Activated T-helper 9 cell treated with anti-CD3 and anti-CD28 coated beads, Interleukin-2, amount 50 U/mL, for 16 hours (primary cell): ENCODE measurements around the gene NUP50.
A peak's percentile ranks its signal among the peaks of the same experiment; 100 is the strongest.

Experiments used
- DNase-seq: peaks from one replicate; pipeline ENCODE4 v3.0.0-alpha.2; 2020; ENCODE audit warnings: low read depth

The NUP50 gene

DNA sequence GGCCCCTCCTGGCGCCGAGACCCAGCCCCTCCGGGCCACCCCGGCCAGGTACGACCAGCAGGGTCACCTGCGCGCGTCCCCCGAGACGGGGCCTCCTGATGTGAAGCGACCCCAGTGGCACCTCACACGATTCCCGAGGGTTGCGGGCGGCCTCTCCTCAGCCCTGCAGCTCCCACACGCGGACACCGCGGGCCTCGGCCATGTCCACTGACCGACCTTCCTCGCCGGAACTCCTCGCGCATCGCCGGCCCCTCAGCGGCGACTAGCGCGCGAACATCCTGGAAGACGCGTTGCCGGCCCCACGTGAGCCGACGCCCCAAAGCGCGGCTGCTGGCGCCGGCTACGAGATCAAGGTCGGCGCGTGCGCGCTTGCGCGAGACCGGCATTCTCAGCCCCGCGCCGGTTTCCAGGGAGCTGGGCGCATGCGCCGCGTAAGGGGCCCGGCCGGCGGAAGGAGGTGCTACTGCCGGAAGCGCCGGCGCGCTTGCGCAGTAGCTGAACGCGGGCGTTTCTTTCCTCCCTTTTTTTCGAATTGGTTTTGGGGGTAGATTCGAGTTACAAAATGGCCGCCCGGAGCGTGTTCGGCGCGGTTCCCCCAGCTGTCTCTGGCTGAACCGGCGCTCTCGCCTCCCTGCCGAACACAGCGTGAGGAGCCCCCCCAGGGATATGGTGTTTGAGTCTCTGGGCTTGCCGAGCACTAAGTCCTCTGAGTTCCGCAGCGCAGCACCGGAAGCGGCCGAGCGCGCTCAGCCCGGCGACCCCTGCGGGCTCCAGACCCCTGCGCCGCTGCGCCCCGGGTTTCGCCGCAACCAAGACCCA is at the start of gene NUP50:
NUP50 (plus strand) TSS at position 475 of the 819 bp plus-strand sequence. CDS start 4,253 bp downstream, outside the sequence.
- peak; percentile 96 for DNase-seq

- no peak for DNase-seq
Measured at GRCh38 chr22:45120440-45120839, 43.3 kb upstream of the NUP50 start.

DNA sequence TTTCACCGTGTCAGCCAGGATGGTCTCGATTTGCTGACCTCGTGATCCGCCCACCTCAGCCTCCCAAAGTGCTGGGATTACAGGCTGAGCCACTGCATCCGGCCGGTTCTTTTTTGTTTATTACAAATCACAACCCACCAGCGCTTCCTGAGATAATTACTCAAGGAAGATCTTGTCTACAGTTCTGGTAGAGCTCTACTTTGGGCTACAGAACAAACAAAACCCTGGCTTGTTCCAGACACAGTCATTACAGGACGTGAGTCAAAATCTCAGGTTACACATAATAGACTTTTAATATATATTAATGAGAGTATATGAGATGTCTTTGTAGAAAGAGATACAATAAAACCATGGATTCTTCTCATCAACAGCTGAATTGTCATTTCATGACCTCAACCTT is 42.8 kb upstream of the NUP50 start:
- DNase-seq: no peak

DNA sequence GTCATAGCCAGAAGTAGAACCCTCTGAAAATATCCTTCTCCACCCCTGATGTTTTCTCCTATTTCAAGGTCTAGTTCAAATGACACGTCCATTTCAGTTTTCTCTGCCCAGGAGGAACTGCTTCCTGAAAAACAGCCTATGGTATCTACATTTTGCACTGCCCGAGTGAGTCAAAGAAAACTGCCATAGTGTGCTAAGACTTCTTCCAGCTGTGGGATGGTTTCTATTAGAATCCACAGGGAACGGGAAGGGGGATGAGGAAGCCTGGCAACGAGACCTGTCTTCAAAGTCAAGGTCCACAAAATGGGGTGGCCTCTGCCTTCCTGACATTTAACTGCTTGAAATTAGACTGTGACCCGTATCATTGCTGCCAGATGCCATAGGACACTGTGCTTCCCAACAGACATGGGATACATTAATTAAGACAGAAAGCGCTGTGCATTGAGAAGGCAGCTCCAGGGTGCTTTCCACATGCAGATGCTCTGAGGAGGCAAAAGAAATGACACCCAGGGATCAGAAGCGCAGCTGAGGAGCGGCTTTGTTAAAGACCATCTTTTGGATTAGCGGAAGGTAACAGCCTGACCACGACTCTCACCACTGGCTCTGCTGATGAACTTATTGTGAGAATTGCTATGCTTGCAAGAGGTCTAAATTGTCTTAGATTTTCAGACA is 39.4 kb upstream of the NUP50 start:
- DNase-seq: no peak

DNA sequence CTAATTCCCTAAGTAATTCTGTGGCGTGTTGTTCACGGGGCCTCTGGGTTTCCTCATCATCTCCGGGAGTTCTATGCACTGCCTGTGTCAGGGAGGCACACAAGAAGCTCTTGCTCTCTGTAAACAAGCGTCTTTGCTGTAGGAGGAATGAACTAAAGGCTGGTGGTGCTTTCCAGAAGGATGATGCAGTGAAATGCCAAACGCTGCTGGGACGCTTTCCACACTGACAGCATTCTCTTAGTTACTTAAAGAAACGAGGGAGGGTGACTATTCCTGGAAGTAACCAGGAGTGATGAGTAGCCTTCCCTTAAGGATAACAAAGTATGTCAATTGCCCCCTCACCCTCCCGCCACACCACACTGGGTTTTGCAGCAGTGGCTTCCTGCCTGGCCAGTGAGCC is 38.5 kb upstream of the NUP50 start:
- no peak for DNase-seq

- DNase-seq: no peak
Measured at GRCh38 chr22:45127866-45128265, 35.9 kb upstream of the NUP50 start.

GRCh38 chr22:45129703-45130524 is 33.8 kb upstream of the NUP50 start:
- no peak for DNase-seq

DNA sequence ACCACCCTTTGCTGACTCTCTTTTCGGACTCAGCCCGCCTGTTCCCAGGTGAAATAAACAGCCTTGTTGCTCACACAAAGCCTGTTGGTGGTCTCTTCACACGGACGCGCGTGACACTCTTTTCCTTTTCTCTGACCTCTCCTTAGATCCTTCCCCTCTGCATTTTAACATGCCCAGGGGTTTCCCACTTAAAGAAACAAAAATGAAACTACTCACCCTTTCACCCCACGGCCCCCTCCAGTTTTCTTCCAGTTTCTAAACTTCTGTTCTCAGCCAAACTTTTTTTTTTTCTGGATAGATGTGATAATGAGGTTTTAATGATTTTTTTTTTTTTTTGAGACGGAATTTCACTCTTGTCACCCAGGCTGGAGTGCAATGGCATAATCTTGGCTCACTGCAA is 32.8 kb upstream of the NUP50 start:
- DNase-seq: no peak

GRCh38 chr22:45131749-45132148 is 32.0 kb upstream of the NUP50 start:
- no peak for DNase-seq

GRCh38 chr22:45134313-45134712 is 29.4 kb upstream of the NUP50 start:
- DNase-seq: no peak

- no peak for DNase-seq
Measured at GRCh38 chr22:45136594-45136993, 27.1 kb upstream of the NUP50 start.

- DNase-seq: no peak
Measured at GRCh38 chr22:45139693-45140092, 24.0 kb upstream of the NUP50 start.

- no peak for DNase-seq
Measured at GRCh38 chr22:45142376-45142775, 21.3 kb upstream of the NUP50 start.

- no peak for DNase-seq
Measured at GRCh38 chr22:45144916-45145315, 18.8 kb upstream of the NUP50 start.

- DNase-seq: no peak
Measured at GRCh38 chr22:45149671-45150070, 14.1 kb upstream of the NUP50 start.

GRCh38 chr22:45150139-45150538 is 13.6 kb upstream of the NUP50 start:
- no peak for DNase-seq

DNA sequence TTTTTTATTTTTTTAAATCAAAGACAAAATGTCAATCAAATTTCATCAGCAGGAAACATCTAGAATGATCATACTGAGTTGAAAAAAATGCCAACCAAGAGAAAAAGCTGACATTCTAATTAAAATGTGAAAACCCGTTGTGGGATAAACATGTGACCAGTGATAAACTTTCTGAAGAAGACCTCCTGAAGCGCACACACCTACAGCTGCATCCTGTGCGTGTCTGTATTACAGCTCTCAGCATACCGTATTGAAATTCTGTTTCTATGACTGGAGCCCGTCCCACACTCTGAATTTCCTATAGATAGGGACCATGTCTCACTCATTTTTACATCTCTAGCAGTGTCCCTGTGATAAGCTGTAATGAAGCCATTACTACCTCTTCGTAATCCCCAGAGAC is 12.2 kb upstream of the NUP50 start:
- no peak for DNase-seq

GRCh38 chr22:45154383-45154782 is 9.3 kb upstream of the NUP50 start:
- DNase-seq: no peak

GRCh38 chr22:45155050-45155840 is 8.5 kb upstream of the NUP50 start:
- DNase-seq: no peak

DNA sequence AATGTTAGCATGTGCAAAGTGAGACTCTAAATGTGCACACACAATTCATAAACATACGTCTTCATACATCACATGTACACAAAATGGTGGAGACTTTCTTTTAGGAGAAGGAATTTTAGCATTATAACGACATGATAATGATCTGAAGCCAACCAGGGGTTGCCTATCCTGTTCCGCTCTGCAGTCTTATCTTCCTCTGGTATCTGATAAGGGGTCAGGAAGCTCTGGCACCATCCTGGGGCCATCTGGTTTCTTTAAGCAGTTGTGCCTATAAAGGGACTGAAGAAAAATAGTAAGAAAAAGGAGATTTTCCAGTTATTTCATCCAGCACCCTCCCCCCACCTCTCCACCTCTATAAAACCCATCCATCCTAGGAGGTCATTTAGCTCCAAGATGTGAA is 5.8 kb upstream of the NUP50 start:
- DNase-seq: no peak

GRCh38 chr22:45159652-45160462 is 3.9 kb upstream of the NUP50 start:
- no peak for DNase-seq
